ENCODE data around the gene TOMM40. TPM values are rescaled to one million over a fixed set of nuclear protein-coding genes. Genes with fewer than 3 reads are reported as not detected.

Gene TOMM40
- total RNA-seq = 10 to 100 TPM; 46.6 to 47.4 TPM

DNA sequence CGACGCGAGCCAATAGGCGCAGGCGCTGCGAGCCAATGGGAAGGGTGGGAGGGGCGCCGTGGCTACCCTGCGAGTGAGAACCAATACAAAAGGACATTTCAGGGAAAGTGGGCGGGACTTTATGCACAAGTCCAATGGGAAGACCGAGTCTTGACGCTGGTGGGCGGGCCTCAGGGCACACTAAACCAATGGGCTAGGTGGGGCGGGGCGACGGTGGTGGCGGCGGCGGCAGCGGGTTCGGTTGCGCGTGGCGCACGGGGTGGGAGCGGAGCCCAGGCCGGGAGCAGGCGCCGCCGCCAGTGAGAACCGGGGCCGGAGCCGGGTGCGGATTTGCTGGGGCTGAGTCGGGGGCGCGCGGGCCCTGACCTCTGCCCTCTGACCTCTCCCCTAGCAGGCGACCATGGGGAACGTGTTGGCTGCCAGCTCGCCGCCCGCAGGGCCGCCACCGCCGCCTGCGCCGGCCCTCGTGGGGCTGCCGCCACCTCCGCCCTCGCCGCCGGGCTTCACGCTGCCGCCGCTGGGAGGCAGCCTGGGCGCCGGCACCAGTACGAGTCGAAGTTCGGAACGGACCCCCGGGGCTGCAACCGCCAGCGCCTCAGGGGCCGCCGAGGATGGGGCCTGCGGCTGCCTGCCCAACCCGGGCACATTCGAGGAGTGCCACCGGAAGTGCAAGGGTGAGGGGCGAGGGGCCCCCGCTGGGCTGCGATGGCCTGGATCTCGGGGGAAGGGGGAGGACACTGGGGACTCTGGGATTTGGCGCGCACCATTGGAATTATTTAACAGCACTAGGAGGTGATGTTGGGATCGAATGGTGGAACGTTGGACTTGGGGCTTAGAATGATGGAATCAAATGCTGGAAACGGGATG, at the start of gene TOMM40:
Gene TOMM40 (plus strand): TSS at position 239 of the 867 bp plus-strand sequence. CDS start 162 bp downstream, at position 401.
- H3K4me1 Mint-ChIP-seq = peaks cover 31% of the 10 kb centered on the region
- H3K27me3 Mint-ChIP-seq = no peaks in the 10 kb centered on the region
- POLR2A ChIA-PET = interaction anchor here (0.9 to 1.4 kb wide), 4 partner anchors 15 to 201 kb away, joined by 3 to 8 read pairs (median 5); partner anchors contain the start of genes APOE and PPP1R37
- peaks cover 39% of the 10 kb centered on the region for H3K36me3 Mint-ChIP-seq (ENCODE audit: low read depth)
- CTCF ChIA-PET = interaction anchor here (1.1 to 1.9 kb wide), 3 partner anchors 12 to 321 kb away, joined by 3 to 9 read pairs (median 5); no protein-coding TSS in a partner anchor
- DNase-seq = no peak
- H3K9me3 Mint-ChIP-seq = peaks cover 5% of the 10 kb centered on the region
- H3K4me3 Mint-ChIP-seq = peak within 1 kb of the TSS; percentile 86
- H3K27ac Mint-ChIP-seq = peak within 1 kb of the TSS; percentile 93

DNA sequence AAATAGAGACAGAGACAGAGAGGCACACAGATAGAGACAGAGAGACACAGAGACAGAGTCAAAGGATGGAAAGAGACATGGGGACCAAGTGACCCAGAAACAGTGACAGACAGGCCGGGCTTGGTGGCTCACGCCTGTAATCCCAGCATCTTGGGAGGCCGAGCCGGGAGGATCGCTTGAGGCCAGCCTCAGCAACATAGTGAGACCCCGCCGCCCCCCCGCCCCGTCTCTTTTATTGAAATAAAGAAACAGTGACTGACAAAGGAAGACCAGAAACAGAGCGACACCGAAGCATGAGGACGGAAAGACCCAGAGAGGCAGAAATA, 45.8 kb upstream of the TOMM40 start:
- H3K4me3 Mint-ChIP-seq = peak overlapping the region; percentile 80
- DNase-seq = no peak
- CTCF ChIA-PET = interaction anchor here (0.9 to 1.4 kb wide), 4 partner anchors 61 to 198 kb away, joined by 3 to 4 read pairs (median 4); no protein-coding TSS in a partner anchor
- POLR2A ChIA-PET = no interaction called here
- no peaks in the 10 kb centered on the region for H3K36me3 Mint-ChIP-seq (ENCODE audit: low read depth)
- H3K9me3 Mint-ChIP-seq = no peaks in the 10 kb centered on the region
- peak overlapping the region; percentile 40 for H3K27ac Mint-ChIP-seq
- H3K4me1 Mint-ChIP-seq = peaks cover 26% of the 10 kb centered on the region
- peaks cover 34% of the 10 kb centered on the region for H3K27me3 Mint-ChIP-seq

DNA sequence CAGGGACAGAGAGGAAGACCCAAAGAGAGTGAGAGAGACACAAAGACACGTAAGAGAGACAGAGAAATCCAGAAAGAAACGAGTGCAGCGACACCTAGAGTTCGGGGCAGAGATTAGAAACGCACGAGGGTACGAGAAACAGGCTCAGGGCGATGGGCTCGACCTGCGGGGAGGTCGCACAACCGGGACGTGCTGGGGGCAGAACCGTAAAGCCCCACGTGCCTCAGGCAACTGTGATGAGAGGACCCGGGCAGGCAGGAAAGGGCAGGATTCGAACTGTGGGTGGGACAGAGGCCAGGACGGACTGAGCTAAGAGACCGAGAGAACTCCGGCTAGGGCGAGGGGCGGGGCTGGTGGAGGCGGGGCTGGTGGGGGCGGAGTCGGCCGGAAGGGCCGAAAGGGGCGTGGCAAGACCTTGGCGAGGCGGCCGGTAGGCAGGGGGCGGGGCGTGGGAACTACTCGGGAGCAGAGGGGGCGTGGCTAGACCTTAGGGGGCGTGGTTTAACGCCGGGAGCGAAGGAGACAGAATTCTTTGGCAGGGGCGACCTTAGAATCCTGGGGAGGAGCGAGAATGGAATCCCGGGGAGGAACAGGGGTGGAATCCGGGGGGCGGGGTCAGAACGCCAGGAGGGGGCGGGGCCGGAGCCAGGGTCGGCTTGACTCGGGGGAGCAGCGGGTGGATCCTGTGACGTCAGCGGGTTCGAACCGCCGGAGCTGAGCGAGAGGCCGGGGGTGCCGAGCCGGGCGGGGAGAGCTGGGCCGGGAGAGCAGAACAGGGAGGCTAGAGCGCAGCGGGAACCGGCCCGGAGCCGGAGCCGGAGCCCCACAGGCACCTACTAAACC, 45.2 kb upstream of the TOMM40 start, which contains the start of gene NECTIN2:
Gene NECTIN2 (plus strand): TSS at position 686 of the 843 bp plus-strand sequence. CDS start 229 bp downstream, outside the sequence.
- CTCF ChIA-PET = interaction anchor here (0.6 to 1.4 kb wide), 13 partner anchors 13 to 198 kb away, joined by 3 to 17 read pairs (median 3); partner anchors contain the start of gene CLPTM1
- peak within 1 kb of the TSS; percentile 40 for H3K27ac Mint-ChIP-seq

DNA sequence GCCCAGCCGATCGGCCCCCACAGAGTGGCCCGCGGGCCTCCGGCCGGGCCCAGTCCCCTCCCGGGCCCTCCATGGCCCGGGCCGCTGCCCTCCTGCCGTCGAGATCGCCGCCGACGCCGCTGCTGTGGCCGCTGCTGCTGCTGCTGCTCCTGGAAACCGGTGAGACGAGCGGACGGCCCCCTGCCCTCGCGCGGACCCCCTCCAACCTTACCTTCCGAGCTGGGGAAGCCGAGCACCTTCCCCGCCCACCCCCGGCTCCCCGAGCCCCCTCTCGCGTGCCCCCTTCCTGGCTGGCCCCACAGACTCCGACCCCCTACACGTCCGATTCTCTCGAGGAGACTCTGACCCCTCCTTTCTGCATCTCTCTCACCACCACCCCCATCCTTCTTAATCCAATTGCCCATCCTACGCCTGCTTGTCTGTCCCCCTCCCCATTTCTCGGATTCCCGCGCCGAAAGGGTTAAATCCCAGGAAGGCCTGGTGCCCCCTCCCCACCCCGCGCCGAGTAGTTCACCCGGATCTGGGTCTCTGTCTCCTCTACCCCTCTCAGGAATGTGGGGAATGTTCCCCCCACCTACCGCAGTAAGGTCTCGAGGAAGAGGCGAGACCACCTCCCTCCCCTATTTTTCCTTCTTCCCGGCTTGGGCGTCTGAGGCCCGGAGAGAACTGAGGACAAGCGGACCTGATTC, 44.5 kb upstream of the TOMM40 start:
- no peaks in the 10 kb centered on the region for H3K9me3 Mint-ChIP-seq
- POLR2A ChIA-PET = no interaction called here
- DNase-seq = peak; percentile 17
- CTCF ChIA-PET = interaction anchor here (1.1 to 1.4 kb wide), 4 partner anchors 12 to 124 kb away, joined by 3 to 17 read pairs (median 6); no protein-coding TSS in a partner anchor
- peaks cover 24% of the 10 kb centered on the region for H3K4me1 Mint-ChIP-seq
- peak overlapping the region; percentile 80 for H3K4me3 Mint-ChIP-seq
- no peak overlapping the region for H3K27ac Mint-ChIP-seq
- peaks cover 34% of the 10 kb centered on the region for H3K27me3 Mint-ChIP-seq
- no peaks in the 10 kb centered on the region for H3K36me3 Mint-ChIP-seq (ENCODE audit: low read depth)

More for the DNA sequence above, 45.2 kb upstream of the TOMM40 start, which contains the start of gene NECTIN2:
- peaks cover 26% of the 10 kb centered on the region for H3K4me1 Mint-ChIP-seq
- no peaks in the 10 kb centered on the region for H3K36me3 Mint-ChIP-seq (ENCODE audit: low read depth)
- H3K4me3 Mint-ChIP-seq = peak within 1 kb of the TSS; percentile 80
- POLR2A ChIA-PET = no interaction called here
- DNase-seq = peak; percentile 90
- H3K27me3 Mint-ChIP-seq = peaks cover 34% of the 10 kb centered on the region
- no peaks in the 10 kb centered on the region for H3K9me3 Mint-ChIP-seq

DNA sequence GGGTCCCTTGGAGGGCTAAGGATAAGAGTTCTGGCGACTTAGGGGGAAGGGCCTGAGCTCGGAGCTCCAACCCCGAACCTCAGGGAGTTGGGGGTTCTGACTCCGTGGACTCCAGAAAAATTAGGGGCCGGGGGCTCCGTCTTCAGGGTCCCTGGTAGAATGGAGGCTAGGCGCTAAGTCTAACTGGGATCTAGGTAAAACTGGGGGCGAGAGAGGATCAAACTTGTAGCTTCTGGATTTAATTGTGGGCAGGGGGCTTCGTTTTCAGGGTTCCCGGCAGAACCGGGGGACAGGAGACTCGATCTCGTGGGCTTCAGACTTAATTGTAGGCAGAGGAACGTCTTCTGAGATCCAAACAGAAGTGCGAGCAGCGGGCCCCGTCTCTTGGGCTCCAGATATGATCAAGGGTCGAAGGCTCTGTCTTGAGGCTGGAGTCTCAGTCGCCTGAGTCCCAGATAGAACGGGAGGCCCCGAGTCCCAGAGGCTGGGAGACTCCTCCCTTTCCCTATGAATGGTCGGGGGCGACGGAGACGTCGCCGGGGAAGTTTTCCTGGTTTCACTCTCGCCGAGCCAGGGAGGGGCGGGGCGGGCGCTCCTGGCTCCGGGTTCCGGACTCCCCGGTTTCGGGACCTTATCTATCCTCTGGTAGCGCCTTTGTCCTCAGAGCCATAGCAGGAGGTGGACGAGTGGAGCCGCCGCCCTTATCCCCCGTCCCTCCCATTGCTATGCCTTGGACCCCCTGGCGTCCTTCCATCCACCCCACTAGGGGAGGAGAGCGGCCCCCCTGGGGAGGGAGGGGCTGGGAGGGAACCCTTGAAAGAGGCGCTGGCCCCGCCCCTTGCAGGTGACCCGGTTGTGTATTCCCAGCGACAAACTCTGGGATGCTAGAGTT, 43.7 kb upstream of the TOMM40 start:
- peaks cover 37% of the 10 kb centered on the region for H3K27me3 Mint-ChIP-seq
- POLR2A ChIA-PET = no interaction called here
- DNase-seq = peak; percentile 17
- H3K4me1 Mint-ChIP-seq = peaks cover 24% of the 10 kb centered on the region
- peak overlapping the region; percentile 40 for H3K4me3 Mint-ChIP-seq
- CTCF ChIA-PET = no interaction called here
- H3K9me3 Mint-ChIP-seq = no peaks in the 10 kb centered on the region
- H3K27ac Mint-ChIP-seq = no peak overlapping the region
- H3K36me3 Mint-ChIP-seq (ENCODE audit: low read depth) = no peaks in the 10 kb centered on the region

DNA sequence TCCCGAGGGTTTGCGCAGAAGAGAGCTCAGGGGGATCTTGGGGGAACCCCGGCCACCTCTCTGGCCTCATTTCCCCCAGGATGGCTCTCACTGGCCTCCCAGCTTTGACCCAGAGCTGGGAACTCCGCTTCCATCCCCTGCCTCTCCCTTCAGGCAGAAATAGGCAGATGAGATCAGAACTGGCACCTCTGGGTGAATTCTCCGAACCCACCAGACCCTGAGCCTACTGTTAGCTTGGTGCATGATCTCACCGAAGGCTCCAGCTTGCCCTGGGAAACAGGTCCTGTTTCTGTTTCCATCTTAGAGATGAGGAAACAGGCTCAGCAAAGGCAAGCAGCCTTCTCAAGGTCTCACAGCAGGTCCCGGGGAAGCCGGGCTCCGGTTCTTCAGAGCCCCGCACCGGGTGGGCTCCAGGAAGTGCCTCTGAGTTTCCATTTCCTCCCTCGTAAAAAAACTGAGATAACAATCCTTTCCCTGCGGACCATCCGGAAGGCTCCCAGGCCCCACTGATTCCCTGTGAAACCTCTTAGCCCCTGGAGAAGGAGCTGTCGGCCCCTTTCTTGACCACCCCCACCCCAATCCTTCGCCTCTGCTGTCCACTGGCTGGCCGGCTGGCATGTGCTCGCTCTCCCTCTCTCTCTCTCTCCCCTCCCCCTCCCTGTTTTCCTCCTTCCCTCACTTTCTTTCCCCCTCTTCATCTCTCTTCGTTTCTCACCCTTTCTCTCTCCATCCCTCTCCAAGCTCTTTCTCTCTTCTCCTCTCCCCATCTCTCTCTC, 42.8 kb upstream of the TOMM40 start:
- DNase-seq = no peak
- CTCF ChIA-PET = interaction anchor here (1.0 kb wide), 1 partner anchor 77 kb away, joined by 3 read pairs; no protein-coding TSS in a partner anchor
- Mint-ChIP-seq H3K4me3 (no peak overlapping the region), H3K27me3 (peaks cover 40% of the 10 kb centered on the region), H3K4me1 (peaks cover 24% of the 10 kb centered on the region), H3K9me3 (no peaks in the 10 kb centered on the region), H3K27ac (no peak overlapping the region), H3K36me3 (ENCODE audit: low read depth) (no peaks in the 10 kb centered on the region)
- POLR2A ChIA-PET = interaction anchor here (0.7 to 1.0 kb wide), 2 partner anchors 49 to 107 kb away, joined by 3 read pairs; no protein-coding TSS in a partner anchor

DNA sequence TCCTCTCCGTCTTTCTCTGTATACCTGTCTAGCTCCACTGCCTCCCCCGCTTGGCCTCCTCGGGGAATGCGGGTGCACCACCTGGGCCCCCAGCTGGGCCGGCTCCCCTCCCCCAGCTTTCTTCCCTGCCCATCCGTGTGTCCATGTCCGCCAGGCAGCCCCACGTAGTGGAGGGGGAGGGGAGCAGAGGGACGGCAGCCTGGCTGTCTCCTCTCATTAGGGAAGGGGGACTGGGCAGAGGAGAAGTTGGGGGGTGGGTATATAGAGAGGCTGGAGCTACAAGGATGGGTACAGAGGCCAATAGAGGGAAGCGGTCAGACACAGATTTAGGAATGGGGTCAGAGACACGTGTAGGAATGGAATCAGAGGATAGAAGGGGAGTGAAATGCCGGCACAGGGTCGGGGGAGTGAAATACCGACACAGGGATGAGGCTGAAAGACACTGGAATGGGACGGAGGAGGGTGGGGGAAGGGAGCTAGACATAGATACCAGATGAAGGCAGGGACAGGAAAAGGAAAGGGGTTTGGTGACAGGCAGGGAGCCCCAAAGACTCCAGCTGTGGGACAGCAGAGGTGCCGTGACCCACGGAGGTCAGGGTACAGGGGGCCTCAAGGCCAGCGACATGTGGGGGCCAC, 42.1 kb upstream of the TOMM40 start:
- H3K36me3 Mint-ChIP-seq (ENCODE audit: low read depth) = no peaks in the 10 kb centered on the region
- CTCF ChIA-PET = interaction anchor here (1.0 kb wide), 1 partner anchor 78 kb away, joined by 3 read pairs; no protein-coding TSS in a partner anchor
- H3K27me3 Mint-ChIP-seq = peaks cover 42% of the 10 kb centered on the region

DNA sequence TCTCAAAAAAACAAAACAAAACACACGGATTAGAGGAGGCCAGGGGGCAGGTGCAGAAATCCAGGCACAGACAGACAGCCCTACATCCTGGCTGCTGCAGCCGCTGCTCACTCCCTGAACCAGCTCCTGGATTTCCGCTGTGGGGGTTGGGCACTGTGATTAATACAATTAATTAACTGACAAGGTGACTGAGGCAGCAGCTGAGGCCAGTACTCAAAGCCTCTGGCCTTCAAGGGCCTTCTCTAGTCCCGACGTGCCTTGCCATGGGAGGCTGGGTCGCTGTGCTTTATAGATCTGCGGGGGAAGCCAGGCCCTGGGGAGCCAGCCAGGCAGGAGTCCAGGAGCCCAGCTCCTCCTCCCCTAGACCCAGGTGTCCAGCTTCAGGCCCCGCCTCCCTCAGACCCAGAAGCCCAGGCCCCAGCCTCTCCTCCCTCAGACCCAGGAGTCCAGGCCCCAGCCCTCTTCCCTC, 40.4 kb upstream of the TOMM40 start:
- peaks cover 39% of the 10 kb centered on the region for H3K27me3 Mint-ChIP-seq
- H3K36me3 Mint-ChIP-seq (ENCODE audit: low read depth) = no peaks in the 10 kb centered on the region
- H3K4me1 Mint-ChIP-seq = peaks cover 13% of the 10 kb centered on the region
- no peak for DNase-seq
- H3K9me3 Mint-ChIP-seq = no peaks in the 10 kb centered on the region
- no peak overlapping the region for H3K4me3 Mint-ChIP-seq
- POLR2A ChIA-PET = no interaction called here
- H3K27ac Mint-ChIP-seq = no peak overlapping the region
- CTCF ChIA-PET = no interaction called here

More for the DNA sequence above, 42.1 kb upstream of the TOMM40 start:
- H3K4me1 Mint-ChIP-seq = peaks cover 24% of the 10 kb centered on the region
- no peak overlapping the region for H3K27ac Mint-ChIP-seq
- no peak overlapping the region for H3K4me3 Mint-ChIP-seq
- no peak for DNase-seq
- H3K9me3 Mint-ChIP-seq = no peaks in the 10 kb centered on the region
- POLR2A ChIA-PET = interaction anchor here (0.7 to 1.0 kb wide), 2 partner anchors 50 to 106 kb away, joined by 3 read pairs; no protein-coding TSS in a partner anchor

DNA sequence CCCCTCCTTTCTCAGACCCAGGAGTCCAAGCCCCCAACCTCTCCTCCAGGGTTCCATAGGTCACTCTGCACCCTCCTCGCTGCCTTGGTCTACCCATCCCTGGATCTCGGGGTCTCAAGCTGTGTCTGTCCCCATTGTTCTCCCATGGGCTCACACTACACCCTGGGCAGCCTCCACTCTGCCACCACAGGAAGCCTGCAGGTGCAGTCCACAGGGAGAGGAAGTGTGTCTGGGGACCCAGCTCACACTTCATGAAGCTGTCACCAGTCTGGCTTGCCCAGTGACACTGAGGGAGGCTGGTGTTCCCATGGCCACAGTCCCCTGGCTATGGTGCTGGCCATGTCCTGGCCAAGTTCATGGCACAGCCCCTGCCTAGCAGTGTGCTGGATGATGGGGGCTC, 39.6 kb upstream of the TOMM40 start:
- POLR2A ChIA-PET = interaction anchor here (0.5 kb wide), 1 partner anchor 78 kb away, joined by 4 read pairs; no protein-coding TSS in a partner anchor
- H3K27me3 Mint-ChIP-seq = peaks cover 39% of the 10 kb centered on the region

DNA sequence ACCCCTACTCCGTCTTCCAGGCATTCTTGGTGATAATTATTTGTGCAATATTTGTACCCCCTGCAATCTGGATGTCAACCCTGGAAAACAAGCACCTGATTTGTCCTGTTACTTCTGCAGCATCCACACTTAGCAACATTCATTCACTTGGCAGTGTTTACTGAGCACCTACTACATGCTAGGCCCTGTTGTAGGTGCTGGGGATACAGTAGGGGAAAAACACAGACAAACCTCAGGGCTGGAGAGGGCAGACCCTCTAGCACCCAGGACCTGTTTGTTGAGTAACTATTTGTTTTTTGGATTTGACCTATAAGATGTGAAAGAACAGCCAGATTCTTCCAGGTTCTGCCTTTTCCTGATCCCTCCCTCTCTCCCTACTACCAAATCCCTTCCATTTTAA, 35.4 kb upstream of the TOMM40 start:
- no peak for DNase-seq
- Mint-ChIP-seq H3K27me3 (peaks cover 11% of the 10 kb centered on the region), H3K4me3 (no peak overlapping the region), H3K36me3 (ENCODE audit: low read depth) (no peaks in the 10 kb centered on the region), H3K9me3 (no peaks in the 10 kb centered on the region), H3K27ac (no peak overlapping the region), H3K4me1 (peaks cover 4% of the 10 kb centered on the region)
- POLR2A ChIA-PET = no interaction called here
- CTCF ChIA-PET = no interaction called here

More for the DNA sequence above, 39.6 kb upstream of the TOMM40 start:
- Mint-ChIP-seq H3K9me3 (no peaks in the 10 kb centered on the region), H3K4me3 (no peak overlapping the region), H3K27ac (no peak overlapping the region), H3K4me1 (peaks cover 12% of the 10 kb centered on the region), H3K36me3 (ENCODE audit: low read depth) (no peaks in the 10 kb centered on the region)
- CTCF ChIA-PET = no interaction called here
- no peak for DNase-seq

Data from activated CD4-positive, alpha-beta memory T cell treated with anti-CD3 and anti-CD28 coated beads, Interleukin-2, amount 10 ng/mL, durations not matched to agents 7 days and 5 days (primary cell).